Measurements from ENCODE around the gene ZAR1L. TPM values are rescaled to one million over a fixed set of nuclear protein-coding genes. Genes with fewer than 3 reads are reported as not detected.
"Not testable (repeated sequence)": the region's sequence is repeated elsewhere in the genome, so short reads cannot be mapped to it uniquely, and the experiment has no call there.

ZAR1L gene
- total RNA-seq = not detected

- peaks cover 44% of the 10 kb centered on the region for H3K4me1 Mint-ChIP-seq
- H3K9me3 Mint-ChIP-seq = no peaks in the 10 kb centered on the region
- ChIA-PET POLR2A (interaction anchor here (0.6 to 1.0 kb wide), 5 partner anchors 45 to 125 kb away, joined by 3 read pairs; partner anchors contain the start of gene N4BP2L1), CTCF (interaction anchor here (0.5 to 2.3 kb wide), 9 partner anchors 13 to 406 kb away, joined by 3 to 11 read pairs (median 3); no protein-coding TSS in a partner anchor)
- peak; percentile 91 for DNase-seq
- peaks cover 25% of the 10 kb centered on the region for H3K36me3 Mint-ChIP-seq (ENCODE audit: low read depth)
- H3K27ac Mint-ChIP-seq = peak within 1 kb of the TSS; percentile 100
- peak within 1 kb of the TSS; percentile 89 for H3K4me3 Mint-ChIP-seq
- H3K27me3 Mint-ChIP-seq = no peaks in the 10 kb centered on the region
These were observed at the start of gene ZAR1L, which contains the start of gene BRCA2 for GRCh38 chr13:32315238-32316027. Gene ZAR1L, minus strand, starts transcription at chr13:32315363. Its CDS starts 3,438 bp downstream, at chr13:32311925. Gene BRCA2, plus strand, starts transcription at chr13:32315508. Its CDS starts 953 bp downstream, at chr13:32316461.

GRCh38 chr13:32362574-32362973, 47.4 kb upstream of the ZAR1L start:
- Mint-ChIP-seq H3K27ac (no peak overlapping the region), H3K9me3 (no peaks in the 10 kb centered on the region), H3K4me3 (no peak overlapping the region), H3K27me3 (no peaks in the 10 kb centered on the region), H3K4me1 (no peaks in the 10 kb centered on the region), H3K36me3 (ENCODE audit: low read depth) (peaks cover 46% of the 10 kb centered on the region)
- CTCF ChIA-PET = interaction anchor here (1.0 to 1.5 kb wide), 2 partner anchors 11 to 25 kb away, joined by 3 read pairs; no protein-coding TSS in a partner anchor
- DNase-seq = no peak
- POLR2A ChIA-PET = no interaction called here

- H3K27ac Mint-ChIP-seq, H3K4me1 Mint-ChIP-seq, H3K9me3 Mint-ChIP-seq, H3K27me3 Mint-ChIP-seq, DNase-seq, H3K4me3 Mint-ChIP-seq, POLR2A ChIA-PET, CTCF ChIA-PET: not testable (repeated sequence)
- H3K36me3 Mint-ChIP-seq (ENCODE audit: low read depth) = peaks cover 29% of the 10 kb centered on the region
These were observed 40.8 kb upstream of the ZAR1L start for GRCh38 chr13:32355935-32356334.

- Mint-ChIP-seq H3K27me3 (no peaks in the 10 kb centered on the region), H3K9me3 (no peaks in the 10 kb centered on the region), H3K4me3 (no peak overlapping the region), H3K36me3 (ENCODE audit: low read depth) (peaks cover 34% of the 10 kb centered on the region), H3K27ac (no peak overlapping the region), H3K4me1 (peaks cover 13% of the 10 kb centered on the region)
- DNase-seq = no peak
- ChIA-PET POLR2A (no interaction called here), CTCF (no interaction called here)
These were observed 38.9 kb upstream of the ZAR1L start for GRCh38 chr13:32354040-32354439.

GRCh38 chr13:32350839-32351441, 35.8 kb upstream of the ZAR1L start:
- DNase-seq, H3K27me3 Mint-ChIP-seq, H3K4me3 Mint-ChIP-seq, H3K9me3 Mint-ChIP-seq, POLR2A ChIA-PET, H3K27ac Mint-ChIP-seq: not testable (repeated sequence)
- CTCF ChIA-PET = interaction anchor here (1.2 to 1.3 kb wide), 2 partner anchors 11 to 13 kb away, joined by 3 read pairs; no protein-coding TSS in a partner anchor
- peaks cover 23% of the 10 kb centered on the region for H3K4me1 Mint-ChIP-seq
- H3K36me3 Mint-ChIP-seq (ENCODE audit: low read depth) = peaks cover 39% of the 10 kb centered on the region

GRCh38 chr13:32347651-32348050, 32.5 kb upstream of the ZAR1L start:
- ChIA-PET CTCF (interaction anchor here (0.7 kb wide), 1 partner anchor 29 kb away, joined by 3 read pairs; no protein-coding TSS in a partner anchor), POLR2A (interaction anchor here (0.6 kb wide), 1 partner anchor 121 kb away, joined by 7 read pairs; no protein-coding TSS in a partner anchor)
- H3K36me3 Mint-ChIP-seq (ENCODE audit: low read depth) = peaks cover 40% of the 10 kb centered on the region
- no peaks in the 10 kb centered on the region for H3K27me3 Mint-ChIP-seq
- H3K9me3 Mint-ChIP-seq = no peaks in the 10 kb centered on the region
- no peak overlapping the region for H3K4me3 Mint-ChIP-seq
- peak overlapping the region; percentile 42 for H3K27ac Mint-ChIP-seq
- H3K4me1 Mint-ChIP-seq = peaks cover 23% of the 10 kb centered on the region
- no peak for DNase-seq

GRCh38 chr13:32340914-32341313, 25.8 kb upstream of the ZAR1L start:
- peaks cover 43% of the 10 kb centered on the region for H3K36me3 Mint-ChIP-seq (ENCODE audit: low read depth)
- no peak for DNase-seq
- H3K27ac Mint-ChIP-seq = no peak overlapping the region
- ChIA-PET CTCF (no interaction called here), POLR2A (no interaction called here)
- H3K4me1 Mint-ChIP-seq = no peaks in the 10 kb centered on the region
- no peak overlapping the region for H3K4me3 Mint-ChIP-seq
- H3K27me3 Mint-ChIP-seq = no peaks in the 10 kb centered on the region
- peaks cover 17% of the 10 kb centered on the region for H3K9me3 Mint-ChIP-seq

GRCh38 chr13:32334671-32335070, 19.5 kb upstream of the ZAR1L start:
- ChIA-PET CTCF (interaction anchor here (0.6 kb wide), 1 partner anchor 303 kb away, joined by 3 read pairs; no protein-coding TSS in a partner anchor), POLR2A (no interaction called here)
- H3K4me1 Mint-ChIP-seq = peaks cover 2% of the 10 kb centered on the region
- H3K27ac Mint-ChIP-seq = no peak overlapping the region
- no peak for DNase-seq
- H3K4me3 Mint-ChIP-seq = no peak overlapping the region
- peaks cover 78% of the 10 kb centered on the region for H3K36me3 Mint-ChIP-seq (ENCODE audit: low read depth)
- H3K27me3 Mint-ChIP-seq = no peaks in the 10 kb centered on the region
- peaks cover 10% of the 10 kb centered on the region for H3K9me3 Mint-ChIP-seq

GRCh38 chr13:32330441-32330840, 15.3 kb upstream of the ZAR1L start:
- ChIA-PET POLR2A (no interaction called here), CTCF (no interaction called here)
- Mint-ChIP-seq H3K4me1 (peaks cover 2% of the 10 kb centered on the region), H3K4me3 (no peak overlapping the region), H3K9me3 (no peaks in the 10 kb centered on the region), H3K27ac (no peak overlapping the region), H3K36me3 (ENCODE audit: low read depth) (peaks cover 52% of the 10 kb centered on the region), H3K27me3 (no peaks in the 10 kb centered on the region)
- no peak for DNase-seq

- H3K36me3 Mint-ChIP-seq (ENCODE audit: low read depth) = peaks cover 48% of the 10 kb centered on the region
- H3K4me3 Mint-ChIP-seq = no peak overlapping the region
- no peak for DNase-seq
- H3K4me1 Mint-ChIP-seq = peaks cover 24% of the 10 kb centered on the region
- no peaks in the 10 kb centered on the region for H3K27me3 Mint-ChIP-seq
- no peak overlapping the region for H3K27ac Mint-ChIP-seq
- ChIA-PET POLR2A (no interaction called here), CTCF (no interaction called here)
- no peaks in the 10 kb centered on the region for H3K9me3 Mint-ChIP-seq
These were observed 8.7 kb upstream of the ZAR1L start for GRCh38 chr13:32323912-32324311.

- ChIA-PET POLR2A (no interaction called here), CTCF (interaction anchor here (0.6 to 1.6 kb wide), 2 partner anchors 13 to 652 kb away, joined by 3 to 4 read pairs; no protein-coding TSS in a partner anchor)
- H3K4me3 Mint-ChIP-seq = no peak overlapping the region
These were observed 5.4 kb upstream of the ZAR1L start for GRCh38 chr13:32320528-32320927.

GRCh38 chr13:32317716-32318465, 2.7 kb upstream of the ZAR1L start:
- Mint-ChIP-seq H3K27ac (no peak overlapping the region), H3K4me3 (no peak overlapping the region), H3K4me1 (peaks cover 48% of the 10 kb centered on the region), H3K36me3 (ENCODE audit: low read depth) (peaks cover 43% of the 10 kb centered on the region), H3K9me3 (no peaks in the 10 kb centered on the region), H3K27me3 (no peaks in the 10 kb centered on the region)
- POLR2A ChIA-PET = no interaction called here
- CTCF ChIA-PET = interaction anchor here (0.6 to 1.2 kb wide), 4 partner anchors 29 to 412 kb away, joined by 3 read pairs; no protein-coding TSS in a partner anchor
- DNase-seq = no peak

More at GRCh38 chr13:32320528-32320927, 5.4 kb upstream of the ZAR1L start:
- no peak for DNase-seq
- Mint-ChIP-seq H3K9me3 (no peaks in the 10 kb centered on the region), H3K4me1 (peaks cover 41% of the 10 kb centered on the region), H3K27me3 (no peaks in the 10 kb centered on the region), H3K27ac (peak overlapping the region; percentile 14), H3K36me3 (ENCODE audit: low read depth) (peaks cover 53% of the 10 kb centered on the region)

Data from activated CD4-positive, alpha-beta T cell treated with anti-CD3 and anti-CD28 coated beads, Interleukin-2, amount 10 ng/mL, durations not matched to agents 7 days and 5 days (primary cell).